Inferior parietal cortex (tissue), 1 donor: Measurements from ENCODE around the gene PDCD1.

Experiments used
- DNase-seq: peaks from one replicate; pipeline ENCODE4 v3.0.0-alpha.2; 2016; ENCODE audit errors: extremely low spot score

The PDCD1 gene

DNA sequence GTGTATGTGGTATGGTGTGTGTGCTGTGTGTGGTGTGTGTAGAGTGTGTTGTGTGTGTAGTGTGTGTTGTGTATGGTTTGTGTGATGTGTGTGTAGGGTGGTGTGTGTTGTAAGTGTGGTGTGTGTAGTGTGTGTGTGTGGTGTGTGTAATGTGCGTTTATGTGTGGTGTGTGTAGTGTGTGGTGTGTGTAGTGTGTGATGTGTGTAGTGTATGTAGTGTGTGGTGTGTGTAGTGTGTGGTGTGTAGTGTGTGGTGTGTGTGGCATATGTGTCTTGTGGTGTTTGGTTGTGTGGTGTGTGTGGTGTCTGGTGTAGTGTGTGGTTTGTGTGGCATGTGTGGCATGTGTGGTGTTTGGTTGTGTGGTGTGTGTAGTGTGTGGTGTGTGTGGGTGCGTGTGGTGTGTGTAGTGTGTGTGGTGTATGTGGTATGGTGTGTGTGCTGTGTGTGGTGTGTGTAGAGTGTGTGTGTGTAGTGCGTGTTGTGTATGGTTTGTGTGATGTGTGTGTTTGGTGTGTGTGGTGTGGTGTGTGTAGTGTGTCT is 6.8 kb upstream of the PDCD1 start:
- no peak for DNase-seq

DNA sequence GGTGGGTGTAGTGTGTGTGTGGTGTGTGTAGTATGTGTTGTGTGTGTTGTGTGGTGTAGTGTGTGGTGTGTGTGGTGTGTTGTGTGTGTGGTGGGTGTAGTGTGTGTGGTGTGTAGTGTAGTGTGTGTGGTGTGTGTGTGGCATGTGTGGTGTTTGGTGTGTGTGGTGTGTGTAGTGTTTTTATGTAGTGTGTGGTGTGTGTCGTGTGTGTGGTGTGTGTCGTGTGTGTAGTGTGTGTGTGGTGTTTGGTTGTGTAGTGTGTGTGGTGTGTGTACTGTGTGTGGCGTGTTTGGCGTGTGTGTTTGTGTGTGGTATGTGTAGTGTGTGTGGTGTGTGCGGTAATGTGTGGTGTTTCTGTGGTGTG is 6.1 kb upstream of the PDCD1 start:
- no peak for DNase-seq

DNA sequence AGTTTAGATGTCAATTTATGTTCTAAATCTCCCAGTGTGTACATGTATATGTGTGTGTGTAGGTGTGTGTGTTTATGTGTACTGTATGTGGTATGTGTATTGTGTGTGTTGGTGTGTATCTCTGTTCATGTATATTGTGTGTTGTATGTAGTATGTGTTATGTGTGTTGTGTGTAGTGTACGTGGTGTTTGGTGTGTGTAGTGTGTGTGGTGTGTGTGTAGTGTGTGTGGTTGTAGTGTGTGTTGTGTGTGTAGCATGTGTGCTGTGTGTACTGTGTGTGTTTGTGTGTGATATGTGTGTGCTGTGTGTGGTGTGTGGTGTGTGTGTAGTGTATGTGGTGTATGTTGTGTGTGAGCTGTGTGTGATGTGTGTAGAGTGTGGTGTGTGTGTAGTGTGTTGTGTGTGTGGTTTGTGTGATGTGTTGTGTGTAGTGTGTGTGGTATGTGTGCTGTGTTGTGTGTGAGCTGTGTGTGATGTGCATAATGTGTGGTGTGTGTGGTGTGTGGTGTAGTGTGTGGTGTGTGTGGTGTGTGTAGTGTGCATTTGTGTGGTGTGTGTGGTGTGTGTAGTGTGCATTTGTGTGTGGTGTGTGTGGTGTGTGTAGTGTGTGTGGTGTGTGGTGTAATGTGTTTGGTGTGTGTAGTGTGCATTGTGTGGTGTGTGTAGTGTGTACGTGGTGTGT is 5.6 kb upstream of the PDCD1 start:
- DNase-seq = no peak

DNA sequence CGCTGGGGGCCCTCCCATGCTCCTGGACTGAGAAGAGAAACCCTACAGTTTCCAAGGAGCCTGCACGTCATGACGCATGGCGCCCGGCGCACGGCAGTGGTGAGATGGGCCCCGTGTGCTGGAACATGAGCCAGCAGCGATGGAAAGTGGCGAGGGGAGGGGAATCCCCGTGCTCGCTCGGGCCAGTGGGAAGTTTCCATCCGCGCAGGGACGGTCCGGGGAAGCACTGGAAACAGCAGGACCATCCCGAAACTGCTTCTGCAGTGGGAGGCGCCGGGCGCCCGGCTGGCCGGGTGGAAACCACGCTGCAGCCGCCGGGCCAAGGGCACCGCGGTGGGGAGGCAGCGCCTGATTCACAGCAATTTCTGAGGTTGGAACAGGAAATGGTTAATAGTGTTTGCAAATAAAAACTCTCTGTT is 4.9 kb upstream of the PDCD1 start:
- DNase-seq = no peak

DNA sequence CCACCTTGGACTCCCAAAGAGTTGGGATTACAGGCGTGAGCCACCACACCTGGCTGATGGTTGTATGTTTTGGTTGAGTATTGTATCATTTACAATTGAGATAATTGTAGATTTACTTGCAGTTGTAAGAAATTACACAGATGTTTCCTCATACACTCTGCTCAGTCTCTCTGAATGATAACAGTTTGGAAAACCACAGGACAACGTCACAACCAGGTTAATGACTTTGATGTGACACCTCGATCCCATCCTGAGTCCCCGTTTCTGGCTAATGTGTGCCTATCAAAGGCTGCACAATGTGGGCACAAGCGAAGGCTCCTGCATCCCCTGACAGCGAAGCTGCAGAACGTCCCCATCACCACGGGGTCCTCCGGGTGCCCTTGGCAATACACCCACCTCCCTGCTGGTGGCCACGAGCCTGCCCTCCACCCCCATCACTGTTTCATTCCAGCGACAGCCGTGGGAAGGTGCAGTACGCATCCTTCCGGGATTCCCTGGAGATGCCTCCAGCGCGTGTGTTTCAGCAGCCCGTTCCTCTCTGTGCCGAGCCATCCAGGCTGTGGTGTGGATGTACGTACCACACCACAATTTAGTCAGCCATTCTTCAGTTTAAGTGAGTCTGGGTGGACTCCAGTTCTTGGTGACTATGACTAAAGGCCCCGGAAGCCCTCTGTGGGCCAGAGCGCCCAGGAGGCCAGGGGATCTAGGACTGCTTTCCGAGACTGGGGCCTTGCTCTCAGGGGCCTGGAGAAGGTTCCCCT is 4.3 kb upstream of the PDCD1 start:
- no peak for DNase-seq

DNA sequence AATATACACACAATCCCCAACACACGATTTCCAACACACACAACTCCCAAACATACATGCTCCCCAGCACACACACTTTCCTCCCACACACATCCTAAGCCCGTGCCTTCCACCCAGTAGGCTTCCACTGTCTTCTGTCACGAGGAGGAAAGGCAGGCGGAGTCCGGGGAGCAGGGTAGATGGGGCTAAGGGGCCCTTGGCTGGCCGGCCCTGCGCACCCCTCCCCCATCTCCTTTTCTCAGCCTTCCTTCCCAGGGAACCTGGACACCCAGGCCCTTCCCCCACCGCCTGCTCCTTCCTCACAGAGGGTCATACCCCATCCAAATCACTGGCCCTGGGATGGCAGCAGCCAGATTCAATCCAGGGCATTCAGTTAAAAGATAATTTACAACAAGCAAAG is 3.4 kb upstream of the PDCD1 start:
- no peak for DNase-seq

DNA sequence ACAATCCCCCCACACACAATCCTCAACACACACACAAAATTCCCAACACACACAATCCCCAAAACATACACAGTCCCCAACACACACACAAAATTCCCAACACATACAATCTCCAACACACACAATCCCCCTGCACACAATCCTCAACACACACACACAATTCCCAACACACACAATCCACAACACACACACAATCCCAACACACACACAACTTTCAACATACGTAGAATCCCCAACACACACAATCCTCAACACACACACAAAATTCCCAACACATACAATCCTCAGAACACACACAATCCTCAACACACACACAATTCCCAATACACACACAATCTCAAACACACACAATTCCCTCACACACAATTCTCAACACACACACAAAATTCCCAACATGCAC is 2.6 kb upstream of the PDCD1 start:
- DNase-seq = no peak

DNA sequence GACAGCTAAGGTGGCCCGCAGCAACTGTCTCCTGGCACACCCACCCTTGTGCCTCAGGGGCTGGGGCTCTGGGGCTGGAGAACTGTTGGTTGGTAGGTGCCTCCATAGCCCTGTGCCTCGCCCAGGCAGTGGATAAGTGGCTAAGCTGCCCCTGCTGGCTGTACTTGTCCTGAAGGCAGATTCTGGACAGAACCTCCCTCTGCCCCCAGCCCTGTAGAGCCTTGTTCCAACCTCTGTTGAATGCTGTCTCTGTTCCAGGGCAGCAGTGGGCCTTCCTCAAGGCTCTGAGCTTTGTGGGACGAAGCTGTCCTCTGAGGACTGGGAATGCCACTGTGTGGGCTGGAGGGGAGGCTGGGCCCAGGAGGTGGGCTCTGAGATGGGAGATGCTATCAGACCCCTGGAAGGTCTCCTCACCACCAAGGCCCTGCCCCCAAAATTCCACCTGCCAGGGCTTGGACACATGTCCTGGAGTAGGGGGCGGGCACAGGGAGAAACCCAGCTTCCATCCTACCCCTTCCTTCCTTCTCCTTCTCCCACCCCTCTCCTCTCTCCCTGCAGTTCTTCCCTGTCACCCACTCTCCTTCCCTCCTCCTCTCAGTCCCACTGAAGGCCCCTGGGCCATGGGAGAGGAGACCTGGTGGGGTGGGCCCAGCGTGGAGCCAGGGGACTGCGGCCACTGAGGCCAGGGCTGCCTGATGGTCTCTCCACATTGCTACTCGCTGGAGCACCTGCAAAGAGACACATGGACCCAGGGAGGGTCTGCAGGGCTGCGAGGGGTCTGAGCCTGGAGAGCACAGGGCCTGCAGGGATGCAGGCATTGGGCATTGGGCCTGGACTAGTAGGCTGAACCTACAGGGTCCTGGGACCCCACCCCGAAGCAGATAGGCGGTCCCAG is 1.7 kb upstream of the PDCD1 start:
- DNase-seq = no peak

DNA sequence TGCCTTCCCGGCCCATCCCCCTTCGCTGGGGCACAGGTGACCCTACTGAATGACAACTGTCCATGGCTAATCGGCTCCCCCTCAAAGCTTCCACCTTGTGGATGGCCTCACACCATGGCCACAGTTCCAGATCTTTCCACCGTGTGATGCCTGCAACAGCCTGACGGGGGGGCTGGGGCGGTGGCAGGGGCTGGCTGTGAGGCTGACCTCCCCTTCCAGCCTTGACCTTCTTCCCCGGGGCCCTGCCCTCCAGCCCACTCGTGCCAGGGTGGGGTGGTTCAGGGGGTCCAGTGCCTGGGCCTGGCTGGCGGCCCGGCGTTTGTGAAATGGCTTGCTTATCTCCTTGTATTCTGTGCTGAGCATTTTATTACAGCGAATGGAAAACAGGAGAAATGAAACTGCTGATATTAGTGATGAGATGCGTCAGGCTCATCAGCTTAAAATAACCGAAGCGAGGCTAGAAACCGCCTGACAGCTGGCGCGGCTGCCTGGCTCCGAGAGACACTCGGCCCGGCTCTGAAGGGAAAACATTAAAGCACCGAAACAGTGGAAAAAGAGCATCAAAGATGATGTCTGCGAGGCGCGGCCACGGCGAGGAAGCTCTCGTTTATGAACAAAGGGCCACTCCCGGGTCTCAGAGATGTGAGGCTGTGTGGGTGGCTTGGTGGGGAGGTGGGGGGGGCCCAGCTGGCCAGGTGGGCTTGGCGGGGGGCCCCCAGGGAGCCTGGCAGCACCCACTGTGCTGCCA is 916 bp upstream of the PDCD1 start:
- DNase-seq = no peak

DNA sequence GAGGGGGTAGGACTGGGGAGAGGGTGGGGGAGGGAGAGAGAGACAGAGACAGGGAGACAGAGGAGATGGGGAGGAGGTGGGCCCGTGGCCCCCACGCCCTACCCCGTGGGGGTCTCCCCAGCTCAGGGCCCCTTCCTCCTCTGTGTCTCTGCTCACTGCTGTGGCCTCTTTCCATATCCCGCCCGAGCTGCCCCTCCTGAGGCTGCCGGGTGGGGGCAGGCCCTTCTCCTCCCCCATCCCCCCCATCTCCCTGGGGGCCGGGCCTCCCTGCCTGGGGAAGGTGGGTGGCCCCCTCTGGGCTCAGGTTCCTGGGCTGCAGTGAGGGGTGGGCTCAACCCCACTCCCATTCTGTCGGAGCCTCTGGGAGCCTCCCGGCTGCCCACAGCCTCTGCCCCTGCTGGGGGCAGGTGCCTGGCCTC is 332 bp upstream of the PDCD1 start:
- DNase-seq = no peak

DNA sequence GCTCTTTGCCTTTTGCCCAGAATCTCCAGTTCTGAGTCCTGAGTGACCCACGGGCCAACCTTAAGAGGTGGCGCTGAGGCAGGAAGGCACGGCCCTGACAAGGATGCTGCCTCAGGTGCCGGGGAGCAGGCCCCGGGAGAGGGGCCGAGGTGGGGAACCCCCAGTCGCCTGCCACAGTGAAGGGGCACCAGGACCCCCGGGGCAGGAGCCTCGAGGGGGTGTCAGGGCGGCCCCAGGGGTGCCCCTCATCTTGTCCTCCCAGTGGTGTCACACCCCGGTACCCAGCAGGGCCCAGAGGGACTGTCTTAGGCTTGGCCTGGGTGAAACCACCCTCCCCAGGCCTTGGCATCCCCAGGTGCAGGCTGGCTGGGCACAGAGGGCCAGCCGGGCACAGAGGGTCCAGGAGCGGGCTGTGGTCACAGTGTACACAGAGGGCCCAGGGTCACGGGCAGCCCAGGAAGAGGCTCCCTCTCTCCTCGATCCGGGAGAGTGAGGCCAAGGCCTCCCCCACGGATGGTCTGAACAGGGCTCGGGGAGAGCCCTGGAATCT is 1.0 kb downstream of the PDCD1 start:
- no peak for DNase-seq

DNA sequence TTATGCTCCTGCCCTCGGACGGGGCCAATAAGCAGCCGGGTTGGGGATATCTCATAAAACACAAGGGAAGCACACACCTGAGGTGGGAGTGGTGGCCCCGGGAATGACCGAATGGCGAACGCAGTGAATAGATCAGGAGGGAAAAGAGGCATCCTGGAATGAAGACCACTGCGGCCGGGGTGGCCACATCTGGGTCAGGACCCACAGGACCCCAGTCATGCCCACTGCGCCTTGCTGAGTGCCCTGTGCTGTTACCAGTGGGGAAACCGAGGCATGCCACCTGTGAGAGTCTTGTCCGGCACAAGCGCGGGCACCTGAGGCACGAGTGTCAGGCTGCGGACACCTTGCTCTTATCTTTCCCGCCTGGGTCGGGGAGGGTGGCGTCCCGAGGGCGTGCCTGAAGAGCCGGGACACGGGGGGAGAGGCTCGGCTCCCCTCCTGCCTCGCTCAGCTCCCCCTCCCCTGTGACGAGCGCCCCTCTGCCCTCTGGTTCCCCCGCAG is 1.6 kb downstream of the PDCD1 start:
- no peak for DNase-seq

DNA sequence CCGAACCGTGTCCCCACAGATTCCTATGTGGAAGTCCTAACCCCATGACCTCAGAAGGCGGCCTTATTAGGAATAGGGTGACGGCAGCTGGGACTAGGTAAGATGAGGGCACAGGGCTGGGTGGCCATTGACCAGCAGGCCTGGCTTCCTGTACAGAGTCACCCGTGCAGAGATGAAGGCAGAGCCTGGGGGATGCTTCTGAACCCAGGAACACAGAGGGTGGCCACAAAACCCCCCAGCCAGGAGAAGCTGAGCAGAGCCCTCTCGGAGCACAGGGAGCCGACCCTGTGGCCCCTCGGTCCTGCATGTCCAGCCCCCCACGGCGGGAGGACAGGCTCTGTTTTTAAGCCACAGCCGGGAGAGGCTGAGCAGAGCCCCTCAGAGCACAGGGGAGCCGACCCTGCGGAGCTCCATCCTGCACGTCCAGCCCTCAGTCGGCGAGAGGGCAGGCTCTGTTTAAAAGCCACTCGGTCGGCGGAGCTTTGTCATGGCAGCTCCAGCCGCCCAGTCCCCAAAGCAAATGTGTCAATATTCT is 2.7 kb downstream of the PDCD1 start:
- no peak for DNase-seq

DNA sequence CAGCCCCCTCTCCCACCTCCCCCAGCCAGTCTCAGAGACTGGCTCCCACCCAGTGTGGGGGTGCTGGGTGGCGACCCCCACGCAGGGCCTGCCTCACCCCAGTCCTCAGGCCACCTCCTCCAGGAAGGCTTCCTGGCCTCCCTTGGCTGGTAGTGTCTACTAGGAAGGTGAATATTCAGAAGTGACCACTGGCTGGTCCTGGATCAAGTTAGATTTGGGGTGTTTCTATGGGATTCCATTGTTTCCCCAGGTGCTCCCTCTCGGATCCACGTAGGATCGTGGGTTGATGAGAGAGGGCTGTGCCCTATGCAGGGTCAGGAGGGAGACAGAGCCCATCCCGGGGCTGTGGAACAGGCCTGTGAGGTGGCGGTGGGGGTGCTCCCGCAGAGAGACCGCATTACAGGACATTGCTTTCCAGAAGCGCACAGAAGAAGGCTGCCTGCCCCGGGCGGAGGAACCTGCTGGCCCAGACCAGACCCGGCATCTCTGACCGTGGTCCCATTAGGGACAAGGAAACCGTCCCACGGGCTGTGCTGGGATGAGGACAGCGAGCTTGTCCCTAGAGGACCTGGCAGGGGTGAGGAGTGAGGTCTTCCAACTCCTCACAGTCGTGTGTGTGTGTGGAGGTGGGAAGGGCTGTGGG is 3.3 kb downstream of the PDCD1 start:
- DNase-seq = no peak

DNA sequence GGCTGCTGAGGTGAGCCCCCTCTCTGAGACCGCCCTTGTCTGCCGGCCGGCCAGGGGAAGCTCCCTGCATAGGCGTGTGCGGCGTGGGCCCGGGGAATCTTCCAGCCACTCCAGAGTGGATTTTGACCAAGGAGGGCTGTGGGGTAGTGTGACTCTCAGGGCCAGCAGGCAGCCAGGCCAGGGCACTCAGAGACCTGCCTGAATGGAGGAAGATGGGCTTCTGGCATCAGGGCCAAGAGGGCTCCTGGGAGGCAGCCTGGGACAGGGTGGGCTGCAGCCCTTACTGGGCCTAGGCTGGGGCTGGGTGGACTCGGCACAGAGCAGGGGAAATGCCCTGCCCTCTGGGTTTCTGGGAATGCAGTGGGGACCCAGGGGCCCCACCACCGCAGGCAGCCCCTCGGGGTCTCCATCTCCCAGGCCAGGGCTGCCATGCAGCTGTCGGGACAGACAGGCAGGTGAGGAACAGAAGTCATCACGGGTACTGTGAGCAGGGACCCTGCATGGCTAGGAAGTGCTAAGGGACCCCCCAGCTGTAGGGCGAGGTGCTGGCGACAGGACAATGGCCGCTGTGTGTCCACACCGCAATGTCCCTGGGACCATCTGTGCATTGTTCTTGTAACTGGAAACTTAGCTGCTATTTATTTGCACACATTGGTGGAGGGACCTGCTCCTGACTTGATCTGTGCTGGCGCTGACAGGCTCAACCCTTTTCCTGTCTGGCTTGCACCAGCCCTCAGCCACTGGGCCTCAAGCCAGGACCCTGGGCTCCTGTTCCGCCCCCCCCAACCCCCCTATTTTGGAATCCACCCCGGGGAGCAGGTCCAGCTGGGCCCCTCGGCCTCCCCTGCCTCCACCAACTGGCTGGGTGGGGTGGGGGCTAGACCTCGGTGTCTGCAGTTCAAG is 4.1 kb downstream of the PDCD1 start:
- no peak for DNase-seq

DNA sequence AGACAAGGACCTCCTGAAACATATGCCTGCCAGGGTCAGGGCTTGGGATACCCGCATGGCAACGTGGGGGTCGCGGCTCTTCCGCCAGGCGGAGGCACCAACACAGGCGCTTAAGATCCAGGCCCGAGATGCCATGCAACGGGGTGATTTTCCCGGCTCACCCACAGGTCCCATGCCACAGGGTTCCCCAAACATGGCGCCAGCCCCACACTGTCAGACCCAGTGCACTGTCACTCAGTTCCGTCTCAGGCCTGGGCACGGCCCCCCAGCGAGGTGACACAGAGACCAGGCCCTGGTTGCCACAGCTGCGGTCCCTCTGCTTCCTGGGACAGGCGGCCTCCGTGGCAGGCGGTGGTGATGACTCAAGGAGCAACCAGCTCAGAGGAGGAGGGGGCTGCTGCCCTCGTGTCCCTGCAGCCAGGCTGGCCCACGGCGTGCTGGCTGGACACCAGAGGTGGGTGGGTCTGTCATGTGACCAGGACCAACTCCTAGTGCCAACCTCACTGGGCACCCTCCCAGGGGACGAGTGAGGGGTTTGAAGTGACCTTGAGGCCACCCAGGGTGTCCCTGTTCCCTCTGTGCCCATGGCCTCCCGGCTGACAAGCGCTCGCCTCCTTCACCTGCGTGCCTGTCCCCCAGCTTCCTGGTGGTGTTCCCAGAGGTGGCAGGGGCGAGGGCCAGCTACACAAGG is 4.9 kb downstream of the PDCD1 start:
- DNase-seq = no peak

DNA sequence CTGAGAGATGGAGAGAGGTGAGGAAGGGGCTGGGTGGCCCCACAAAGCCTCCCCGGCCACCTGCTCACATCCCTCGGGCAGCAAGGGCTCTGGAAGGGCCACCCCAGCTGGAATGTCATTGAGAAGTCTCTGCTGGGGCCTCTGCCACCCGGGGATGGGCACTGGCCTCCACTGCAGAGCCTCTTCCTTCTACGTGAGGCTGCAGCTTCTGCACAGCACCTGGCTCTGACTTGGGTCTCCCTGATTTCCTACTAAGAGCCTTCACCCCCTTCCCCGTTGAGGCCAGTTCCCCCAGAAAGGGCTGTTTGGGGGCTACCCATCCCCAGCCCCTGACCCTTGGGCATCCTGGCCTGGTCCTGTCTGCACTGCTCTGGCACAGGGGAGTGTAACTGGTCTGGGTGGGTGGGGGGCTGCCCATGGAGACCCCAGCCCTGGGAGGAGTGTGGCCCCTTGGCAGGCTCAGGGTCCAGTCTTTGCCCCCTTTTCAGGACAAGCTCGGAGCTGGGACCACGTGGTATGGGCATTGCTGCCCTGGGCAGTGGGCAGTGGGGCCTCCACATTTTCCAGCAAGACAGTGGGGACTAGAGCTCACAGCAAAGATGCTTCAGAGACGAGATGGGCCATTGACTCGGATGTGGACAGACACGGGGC is 5.6 kb downstream of the PDCD1 start:
- DNase-seq = no peak
